ENCODE measurements around the gene ULK3.

The ULK3 gene

GRCh38 chr15:74867466-74868038 lies 24.6 kb upstream of the ULK3 start:
- DNase-seq = no peak

GRCh38 chr15:74866090-74866489 lies 23.1 kb upstream of the ULK3 start:
- no peak for DNase-seq

- no peak for DNase-seq
These were observed 22.4 kb upstream of the ULK3 start for GRCh38 chr15:74865316-74865715.

- no peak for DNase-seq
These were observed 21.3 kb upstream of the ULK3 start for GRCh38 chr15:74864296-74864695.

- no peak for DNase-seq
These were observed 20.5 kb upstream of the ULK3 start for GRCh38 chr15:74863239-74864056.

GRCh38 chr15:74858369-74858740 lies 15.4 kb upstream of the ULK3 start:
- no peak for DNase-seq

GRCh38 chr15:74857671-74858368 lies 14.9 kb upstream of the ULK3 start:
- DNase-seq = no peak

- DNase-seq = no peak
These were observed 14.2 kb upstream of the ULK3 start for GRCh38 chr15:74857082-74857655.

GRCh38 chr15:74856537-74856936 lies 13.6 kb upstream of the ULK3 start:
- DNase-seq = no peak

GRCh38 chr15:74855857-74856256 lies 12.9 kb upstream of the ULK3 start:
- DNase-seq = peak in 1 of 2 experiments; percentile 48

- no peak for DNase-seq
These were observed 11.6 kb upstream of the ULK3 start for GRCh38 chr15:74854453-74855022.

GRCh38 chr15:74851960-74852359 lies 9.0 kb upstream of the ULK3 start:
- no peak for DNase-seq

- DNase-seq = no peak
These were observed 7.4 kb upstream of the ULK3 start for GRCh38 chr15:74850393-74850792.

GRCh38 chr15:74847432-74847831 lies 4.5 kb upstream of the ULK3 start:
- no peak for DNase-seq

- DNase-seq = no peak
These were observed 2.6 kb upstream of the ULK3 start for GRCh38 chr15:74845581-74845980.

- no peak for DNase-seq
These were observed 2.2 kb upstream of the ULK3 start for GRCh38 chr15:74845208-74845568.

- no peak for DNase-seq
These were observed 1.6 kb upstream of the ULK3 start for GRCh38 chr15:74844319-74845207.

GRCh38 chr15:74843891-74844299 lies 939 bp upstream of the ULK3 start:
- DNase-seq = no peak

- no peak for DNase-seq
These were observed 481 bp upstream of the ULK3 start for GRCh38 chr15:74843445-74843828.

- DNase-seq = no peak
These were observed 1.0 kb downstream of the ULK3 start for GRCh38 chr15:74841891-74842373.

GRCh38 chr15:74840851-74841775 lies 1.8 kb downstream of the ULK3 start:
- DNase-seq = no peak

All from NCI-H446 (cell line).